HepG2 (cell line): ENCODE results near the gene VDR. TPM values are rescaled to one million over a fixed set of nuclear protein-coding genes. Genes with fewer than 3 reads are reported as not detected.

Experiments
- ATAC-seq: fragments of 200-7000 bp; cut with Tn5 transposase; 3 replicates; pipeline ENCODE4 v1.9.1; 2020; ENCODE audit warnings: mild to moderate bottlenecking, moderate library complexity
- BruUV-seq: library from RNA; stranded (reverse); fragments of 400-500 nt; replicated peaks from 2 replicates; lab custom pipeline; 2021; lab: Mats Ljungman, UMichigan
- CTCF ChIA-PET: fragments of 300-600 bp; formaldehyde crosslinking; extraction: SDS; loops from one replicate; lab custom pipeline; 2021; ENCODE audit warnings: low total read pairs, inconsistent platforms, low intra/inter-chr PET ratio; lab: Yijun Ruan, JAX
- POLR2A ChIA-PET: fragments of 350-600 bp; sonication (Branson Sonifier 250); formaldehyde crosslinking; loops from one replicate; lab custom pipeline; 2020; ENCODE audit warnings: antibody characterized with exemption, inconsistent platforms; lab: Yijun Ruan, JAX
- DNase-seq: peaks from one replicate; pipeline ENCODE4 v3.0.0-alpha.2; 2015; ENCODE audit warnings: low spot score
- FAIRE-seq: peaks from 3 replicates; lab custom pipeline; 2011; peaks lifted over from hg19 to GRCh38; lab: Jason Lieb, UNC
- H2AFZ ChIP-seq: one replicate; pipeline ENCODE4 v1.6.1; 2011; ENCODE audit warnings: low read length, inconsistent platforms
- H3K27ac ChIP-seq: fragments of 300-600 bp; 3 replicates; pipeline ENCODE4 v1.8.0; 2011; ENCODE audit warnings: mixed run types, mild to moderate bottlenecking, mixed read lengths, low read length, inconsistent platforms; ENCODE audit not compliant: insufficient read depth; ENCODE audit errors: extremely low read length
- H3K27me3 ChIP-seq, 2 experiments: fragments of 200-600 bp in 1 of 2; 2 replicates in 1 of 2; 3 replicates in 1 of 2; pipeline versions ENCODE4 v1.6.0 to v1.8.0; 2011; ENCODE audit warnings: low read length in 2 of 2, mild to moderate bottlenecking in 2 of 2, moderate library complexity in 2 of 2, inconsistent platforms in 1 of 2; ENCODE audit not compliant: insufficient read depth in 2 of 2, control insufficient read depth in 1 of 2
- H3K36me3 ChIP-seq, 2 experiments: fragments of 200-600 bp in 1 of 2; replicated peaks in 1 of 2; 2 replicates in 1 of 2; 3 replicates in 1 of 2; pipeline versions ENCODE4 v1.5.1 to v1.8.0; 2011; ENCODE audit warnings: low read length in 2 of 2, inconsistent platforms in 1 of 2; ENCODE audit not compliant: insufficient read depth in 2 of 2, control insufficient read depth in 1 of 2
- H3K4me1 ChIP-seq: 2 replicates; pipeline ENCODE4 v1.5.1; 2012; ENCODE audit warnings: low read length, inconsistent platforms; ENCODE audit not compliant: insufficient read depth
- H3K4me2 ChIP-seq: 2 replicates; pipeline ENCODE4 v1.6.0; 2011; ENCODE audit warnings: low read depth, low read length, inconsistent platforms
- H3K4me3 ChIP-seq, 3 experiments: fragments of 200-600 bp in 1 of 3; sonication (generic), shearing (Covaris generic) in 1 of 3; replicated peaks in 1 of 3; 2 replicates each; pipeline ENCODE4 v1.5.1; 2011 to 2016; ENCODE audit warnings: low read length in 3 of 3, inconsistent platforms in 2 of 3, low read depth in 2 of 3, mild to moderate bottlenecking in 2 of 3, control low read depth in 1 of 3, mixed read lengths in 1 of 3; ENCODE audit not compliant: insufficient read depth in 1 of 3
- H3K79me2 ChIP-seq: one replicate; pipeline ENCODE4 v1.6.1; 2011; ENCODE audit warnings: low read length, inconsistent platforms; ENCODE audit not compliant: insufficient read depth
- H3K9ac ChIP-seq: 2 replicates; pipeline ENCODE4 v1.6.0; 2011; ENCODE audit warnings: mild to moderate bottlenecking, low read depth, low read length, inconsistent platforms; ENCODE audit not compliant: insufficient read depth
- H3K9me3 ChIP-seq: 2 replicates; pipeline ENCODE4 v1.5.1; 2012; ENCODE audit warnings: mild to moderate bottlenecking, low read length
- H4K20me1 ChIP-seq: 2 replicates; pipeline ENCODE4 v1.6.0; 2011; ENCODE audit warnings: inconsistent platforms, mild to moderate bottlenecking, low read length, moderate library complexity; ENCODE audit not compliant: insufficient read depth
- ARID2 ChIP-seq: sonication (generic); formaldehyde crosslinking; IDR thresholded peaks from 2 replicates; pipeline ENCODE4 v1.8.1; 2022; ENCODE audit warnings: mild to moderate bottlenecking, missing genetic modification reagents, borderline replicate concordance
- ATF1 ChIP-seq: IDR thresholded peaks from 2 replicates; pipeline ENCODE4 v1.6.1; 2016; ENCODE audit warnings: mild to moderate bottlenecking, control low read depth
- GATAD2A ChIP-seq: IDR thresholded peaks from 2 replicates; pipeline ENCODE4 v1.6.1; 2016
- HNRNPL ChIP-seq: fragments of 200-400 bp; formaldehyde crosslinking; IDR thresholded peaks from 2 replicates; pipeline ENCODE4 v1.6.1; 2017; ENCODE audit warnings: mild to moderate bottlenecking, low read depth, low read length
- HNRNPUL1 ChIP-seq: fragments of 200-400 bp; formaldehyde crosslinking; IDR thresholded peaks from 2 replicates; pipeline ENCODE4 v1.6.1; 2017; ENCODE audit warnings: low read depth, mild to moderate bottlenecking, low read length, moderate library complexity
- IKZF1 ChIP-seq: fragments of 450-650 bp; IDR thresholded peaks from 2 replicates; pipeline ENCODE4 v1.7.1; 2016
- NFATC3 ChIP-seq: sonication (generic); formaldehyde crosslinking; IDR thresholded peaks from 2 replicates; pipeline ENCODE4 v1.5.1; 2020; ENCODE audit warnings: mild to moderate bottlenecking, missing genetic modification reagents
- TOE1 ChIP-seq: sonication (generic); formaldehyde crosslinking; IDR thresholded peaks from 2 replicates; pipeline ENCODE4 v1.4.0; 2020; ENCODE audit warnings: mild to moderate bottlenecking, missing genetic modification reagents
- XRCC5 ChIP-seq: fragments of 200-400 bp; formaldehyde crosslinking; optimal IDR thresholded peaks from 2 replicates; pipeline ENCODE3; 2017; ENCODE audit warnings: mild to moderate bottlenecking, low read length
- ZBTB43 ChIP-seq: sonication (generic); formaldehyde crosslinking; conservative IDR thresholded peaks from 2 replicates; pipeline ENCODE4 v1.4.0; 2020; ENCODE audit warnings: missing genetic modification reagents
- ZFP36L2 ChIP-seq: sonication (generic); formaldehyde crosslinking; IDR thresholded peaks from 2 replicates; pipeline ENCODE4 v1.4.0; 2020; ENCODE audit warnings: missing genetic modification reagents
- ZNF101 ChIP-seq: sonication (generic); formaldehyde crosslinking; IDR thresholded peaks from 2 replicates; pipeline ENCODE4 v1.4.0; 2020; ENCODE audit warnings: mild to moderate bottlenecking, low read depth, missing genetic modification reagents, borderline replicate concordance
- ZNF292 ChIP-seq: sonication (generic); formaldehyde crosslinking; IDR thresholded peaks from 2 replicates; pipeline ENCODE4 v1.8.1; 2022; ENCODE audit warnings: mild to moderate bottlenecking, low read depth, missing genetic modification reagents, borderline replicate concordance
- ZNF775 ChIP-seq: sonication (generic); formaldehyde crosslinking; IDR thresholded peaks from 2 replicates; pipeline ENCODE4 v1.4.0; 2020; ENCODE audit warnings: missing genetic modification reagents, mild to moderate bottlenecking, moderate library complexity, borderline replicate concordance
- WGBS: methylation state at CpG from one replicate; pipeline ENCODE4 v1.1.6; 2017; ENCODE audit warnings: low lambda C conversion rate; 5-methylcytosine and 5-hydroxymethylcytosine counted together
- in situ Hi-C: cut with HindIII; loops from 2 replicates; pipeline ENCODE4 v1.10.0; 2017; ENCODE audit warnings: low pct_unique_long_range_greater_than_20kb; ENCODE audit not compliant: extremely low pct_ligation_motif_present
- intact Hi-C: fragments of 100-400 bp; cut with micrococcal nuclease; formaldehyde crosslinking; loops from one replicate; pipeline ENCODE4 v1.10.0; 2022; ENCODE audit not compliant: unreplicated experiment
- polyA plus RNA-seq, 8 experiments: library from polyadenylated mRNA; depleted of rRNA in 3 of 8; stranded (reverse) in 7 of 8; unstranded in 1 of 8; fragments of >200 nt; fragmentation: Illumina TruSeq in 4 of 8; extraction: Trizol in 4 of 8; gene quantifications; 2 replicates each; pipeline versions ENCODE4 v1.2.1 to v1.2.3, GENCODE V29; 2011 to 2016; ENCODE audit warnings: low read depth in 4 of 8, missing spikeins in 1 of 8, mixed read lengths in 1 of 8; ENCODE audit not compliant: insufficient read depth in 1 of 8
- total RNA-seq, 5 experiments: library from RNA; depleted of rRNA; stranded (reverse); fragments of >200 nt; fragmentation: Illumina TruSeq; extraction: Trizol; gene quantifications; 2 replicates each; pipeline ENCODE4 v1.2.3, GENCODE V29; 2016; ENCODE audit warnings: low read depth in 1 of 5
- TF ChIP-seq, protein P1 (sequence below): sonication (generic); formaldehyde crosslinking; IDR thresholded peaks from 2 replicates; pipeline ENCODE4 v1.4.0; 2020; ENCODE audit warnings: missing genetic modification reagents
- TF ChIP-seq, protein P2 (sequence below): sonication (generic); formaldehyde crosslinking; IDR thresholded peaks from 2 replicates; pipeline ENCODE4 v1.5.1; 2020; ENCODE audit warnings: missing genetic modification reagents, mild to moderate bottlenecking, borderline replicate concordance
- TF ChIP-seq, protein P3 (sequence below): IDR thresholded peaks from 2 replicates; pipeline ENCODE4 v1.6.1; 2016; ENCODE audit warnings: missing genetic modification reagents, missing compliant biosample characterization
- TF ChIP-seq, protein P4 (sequence below): sonication (generic); formaldehyde crosslinking; IDR thresholded peaks from 2 replicates; pipeline ENCODE4 v1.8.0; 2022; ENCODE audit warnings: low read depth, missing genetic modification reagents

The VDR gene
- total and polyA plus RNA-seq, 2 of the 13 experiments (the other 11 are each of a cell fraction or from before 2014, with no cell fraction given): 0.08 to 0.33 TPM

DNA sequence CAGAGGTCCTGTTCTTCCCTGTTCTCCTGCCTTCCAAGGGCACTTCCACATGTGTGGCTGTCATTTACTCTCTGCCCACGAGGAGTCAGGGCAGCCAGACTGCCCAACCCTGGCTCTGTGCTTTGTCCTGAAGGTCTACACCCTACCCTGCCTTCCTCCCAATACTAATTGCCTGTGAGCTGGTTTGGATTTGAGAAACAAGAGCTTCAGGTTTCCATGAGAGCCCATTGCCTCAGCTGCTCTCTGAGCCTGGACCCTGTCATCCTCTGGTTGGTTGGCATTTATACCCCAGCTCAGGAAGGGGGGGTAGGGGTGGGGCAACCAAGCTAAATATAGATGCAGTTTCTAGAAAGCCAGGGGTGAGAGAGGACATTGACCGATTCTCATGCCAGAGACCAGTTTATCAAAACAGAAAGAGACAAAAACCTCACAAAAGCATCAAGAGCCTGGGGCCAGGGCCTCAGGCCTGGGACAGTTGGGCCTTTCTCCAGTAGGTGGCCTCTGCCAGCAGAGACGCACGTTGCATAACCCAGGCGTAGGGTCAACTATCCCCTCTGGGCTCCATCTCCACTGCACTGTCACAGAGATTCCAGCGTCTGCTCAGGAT is 34.5 kb downstream of the VDR start (continued):
- TF ChIP-seq, protein P1, sequence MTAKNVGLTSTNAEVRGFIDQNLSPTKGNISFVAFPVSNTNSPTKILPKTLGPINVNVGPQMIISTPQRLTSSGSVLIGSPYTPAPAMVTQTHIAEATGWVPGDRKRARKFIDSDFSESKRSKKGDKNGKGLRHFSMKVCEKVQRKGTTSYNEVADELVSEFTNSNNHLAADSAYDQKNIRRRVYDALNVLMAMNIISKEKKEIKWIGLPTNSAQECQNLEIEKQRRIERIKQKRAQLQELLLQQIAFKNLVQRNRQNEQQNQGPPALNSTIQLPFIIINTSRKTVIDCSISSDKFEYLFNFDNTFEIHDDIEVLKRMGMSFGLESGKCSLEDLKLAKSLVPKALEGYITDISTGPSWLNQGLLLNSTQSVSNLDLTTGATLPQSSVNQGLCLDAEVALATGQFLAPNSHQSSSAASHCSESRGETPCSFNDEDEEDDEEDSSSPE (CRISPR knock-in tag): no peak
- no peak for TF ChIP-seq ZBTB43 (CRISPR knock-in tag)
- TF ChIP-seq ZNF775 (CRISPR knock-in tag): no peak
- 0 out of 2 replicates have a peak, but pooled peaks have one; percentile 23 for TF ChIP-seq GATAD2A (CRISPR knock-in tag)
- TF ChIP-seq, protein P2, sequence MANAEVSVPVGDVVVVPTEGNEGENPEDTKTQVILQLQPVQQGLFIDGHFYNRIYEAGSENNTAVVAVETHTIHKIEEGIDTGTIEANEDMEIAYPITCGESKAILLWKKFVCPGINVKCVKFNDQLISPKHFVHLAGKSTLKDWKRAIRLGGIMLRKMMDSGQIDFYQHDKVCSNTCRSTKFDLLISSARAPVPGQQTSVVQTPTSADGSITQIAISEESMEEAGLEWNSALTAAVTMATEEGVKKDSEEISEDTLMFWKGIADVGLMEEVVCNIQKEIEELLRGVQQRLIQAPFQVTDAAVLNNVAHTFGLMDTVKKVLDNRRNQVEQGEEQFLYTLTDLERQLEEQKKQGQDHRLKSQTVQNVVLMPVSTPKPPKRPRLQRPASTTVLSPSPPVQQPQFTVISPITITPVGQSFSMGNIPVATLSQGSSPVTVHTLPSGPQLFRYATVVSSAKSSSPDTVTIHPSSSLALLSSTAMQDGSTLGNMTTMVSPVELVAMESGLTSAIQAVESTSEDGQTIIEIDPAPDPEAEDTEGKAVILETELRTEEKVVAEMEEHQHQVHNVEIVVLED (CRISPR knock-in tag): no peak

- Histone ChIP-seq H4K20me1 (no peaks in the 10 kb centered on the region), H3K27me3 (no peaks in the 10 kb centered on the region), H2AFZ (no peak overlapping the region), H3K27ac (no peak overlapping the region), H3K9me3 (no peaks in the 10 kb centered on the region), H3K79me2 (no peaks in the 10 kb centered on the region), H3K9ac (no peak overlapping the region), H3K4me1 (peaks cover 18% of the 10 kb centered on the region), H3K36me3 (no peaks in the 10 kb centered on the region), H3K4me3 (no peak overlapping the region), H3K4me2 (no peak overlapping the region)
- no peak for FAIRE-seq
- no peak for ATAC-seq
- ChIA-PET CTCF (no interaction called here), POLR2A (no interaction called here)
- in situ Hi-C loops: no loop called here
- intact Hi-C loops: no loop called here
- 52% methylated on average over 8 of the region's 8 CpGs for WGBS
- DNase-seq: no peak
- no TSS peak for BruUV-seq
- TF ChIP-seq ZNF292 (CRISPR knock-in tag) (no peak), HNRNPL (no peak), HNRNPUL1 (no peak), ZNF101 (CRISPR knock-in tag) (no peak), TOE1 (CRISPR knock-in tag) (no peak), ATF1 (CRISPR knock-in tag) (no peak), NFATC3 (CRISPR knock-in tag) (no peak), XRCC5 (no peak), ARID2 (CRISPR knock-in tag) (no peak), ZFP36L2 (CRISPR knock-in tag) (no peak), IKZF1 (no peak)
- TF ChIP-seq, protein P3, sequence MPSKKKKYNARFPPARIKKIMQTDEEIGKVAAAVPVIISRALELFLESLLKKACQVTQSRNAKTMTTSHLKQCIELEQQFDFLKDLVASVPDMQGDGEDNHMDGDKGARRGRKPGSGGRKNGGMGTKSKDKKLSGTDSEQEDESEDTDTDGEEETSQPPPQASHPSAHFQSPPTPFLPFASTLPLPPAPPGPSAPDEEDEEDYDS (CRISPR knock-in tag): no peak
- TF ChIP-seq, protein P4, sequence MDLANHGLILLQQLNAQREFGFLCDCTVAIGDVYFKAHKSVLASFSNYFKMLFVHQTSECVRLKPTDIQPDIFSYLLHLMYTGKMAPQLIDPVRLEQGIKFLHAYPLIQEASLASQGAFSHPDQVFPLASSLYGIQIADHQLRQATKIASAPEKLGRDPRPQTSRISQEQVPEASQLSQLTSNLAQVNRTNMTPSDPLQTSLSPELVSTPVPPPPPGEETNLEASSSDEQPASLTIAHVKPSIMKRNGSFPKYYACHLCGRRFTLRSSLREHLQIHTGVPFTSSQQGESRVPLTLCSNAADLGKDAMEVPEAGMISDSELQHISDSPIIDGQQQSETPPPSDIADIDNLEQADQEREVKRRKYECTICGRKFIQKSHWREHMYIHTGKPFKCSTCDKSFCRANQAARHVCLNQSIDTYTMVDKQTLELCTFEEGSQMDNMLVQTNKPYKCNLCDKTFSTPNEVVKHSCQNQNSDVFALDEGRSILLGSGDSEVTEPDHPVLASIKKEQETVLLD (CRISPR knock-in tag): no peak
Measured at GRCh38 chr12:47868552-47869031, 36.2 kb downstream of the VDR start.
